Measurements from ENCODE around the gene ING3. TPM values are rescaled to one million over a fixed set of nuclear protein-coding genes. Genes with fewer than 3 reads are reported as not detected.

Gene ING3
- total RNA-seq, 1 experiment from 2014 or later = 23.1 TPM

- H3K79me1 ChIP-seq (ENCODE audit: insufficient read depth, low read depth, low read length, poor library complexity, severe bottlenecking) = no peaks in the 10 kb centered on the region
- no peaks in the 10 kb centered on the region for H4K20me1 ChIP-seq (ENCODE audit: control insufficient read depth, insufficient read depth, insufficient read length)
- no peak overlapping the region for H3K9ac ChIP-seq (ENCODE audit: extremely low read depth, insufficient read length, low read length)
- H2BK15ac ChIP-seq (ENCODE audit: low read depth, low read length) = no peak overlapping the region
- no peak overlapping the region for H3K4me3 Mint-ChIP-seq
- H3K23ac ChIP-seq (ENCODE audit: insufficient read length, low read depth, low read length) = no peak overlapping the region
- H3K9me3 Mint-ChIP-seq = no peaks in the 10 kb centered on the region
- no peak overlapping the region for H3K27ac ChIP-seq (ENCODE audit: insufficient read length, low read depth, low read length)
- H3K79me2 ChIP-seq (ENCODE audit: insufficient read depth, low read length) = no peaks in the 10 kb centered on the region
- H2BK120ac ChIP-seq (ENCODE audit: low read depth, low read length, poor library complexity, severe bottlenecking) = no peak overlapping the region
- no peak overlapping the region for H3K4me2 ChIP-seq (ENCODE audit: insufficient read depth, insufficient read length, low read length)
- H3K18ac ChIP-seq (ENCODE audit: insufficient read length, low read depth, low read length) = no peak overlapping the region
- H4K8ac ChIP-seq (replicated peaks; ENCODE audit: insufficient read length, low read depth, low read length) = no peak overlapping the region
- H3K27ac Mint-ChIP-seq = no peak overlapping the region
- no peak overlapping the region for H2BK12ac ChIP-seq (ENCODE audit: insufficient read length, low read depth, low read length)
- no peaks in the 10 kb centered on the region for H3K23me2 ChIP-seq (ENCODE audit: insufficient read length, low read depth, low read length, poor library complexity, severe bottlenecking)
- no peaks in the 10 kb centered on the region for H3K27me3 ChIP-seq (ENCODE audit: insufficient read depth, low read length)
- no peak overlapping the region for H2BK5ac ChIP-seq (ENCODE audit: insufficient read length, low read length)
- WGBS (ENCODE audit: extremely low coverage, insufficient read length, low lambda C conversion rate) = no CpG with 5 or more reads among the region's 2 CpGs
- H2BK20ac ChIP-seq (ENCODE audit: low read depth, low read length, poor library complexity, severe bottlenecking) = no peak overlapping the region
- H3K4me1 Mint-ChIP-seq = peaks cover 7 to 9% of the 10 kb centered on the region in 2 experiments
- no peaks in the 10 kb centered on the region for H3K27me3 Mint-ChIP-seq (ENCODE audit: low read depth)
- H3K9me3 ChIP-seq (ENCODE audit: control insufficient read depth, low read depth, low read length) = no peaks in the 10 kb centered on the region
- H2AFZ ChIP-seq (ENCODE audit: low read length) = no peak overlapping the region
- H4K5ac ChIP-seq (ENCODE audit: insufficient read length, low read depth, low read length) = no peak overlapping the region
- H3K36me3 Mint-ChIP-seq (ENCODE audit: insufficient read depth in 1 of 3, low read depth in 3 of 3) = no peaks in the 10 kb centered on the region
- H4K91ac ChIP-seq (ENCODE audit: insufficient read length, low read depth, low read length) = no peak overlapping the region
- H3K4ac ChIP-seq (ENCODE audit: low read depth, low read length) = no peak overlapping the region
- no peak overlapping the region for H3T11ph ChIP-seq (ENCODE audit: low read length)
- no peak for DNase-seq
- H3K14ac ChIP-seq (ENCODE audit: insufficient read depth, low read length) = no peak overlapping the region
- H2AK5ac ChIP-seq (ENCODE audit: insufficient read length, low read length) = no peak overlapping the region
- TF ChIP-seq CTCF (conservative IDR thresholded peaks at IDR 0.05) = no peak
- H3K56ac ChIP-seq (ENCODE audit: insufficient read length, low read depth, low read length) = no peak overlapping the region
- H3K4me1 ChIP-seq (ENCODE audit: insufficient read depth, low read length) = peaks cover 2% of the 10 kb centered on the region; the same call in 1 of the 2 replicates
Observed at GRCh38 chr7:120998996-120999565, 48.5 kb downstream of the ING3 start.
